ENCODE data around the gene NCKAP5.

DNA sequence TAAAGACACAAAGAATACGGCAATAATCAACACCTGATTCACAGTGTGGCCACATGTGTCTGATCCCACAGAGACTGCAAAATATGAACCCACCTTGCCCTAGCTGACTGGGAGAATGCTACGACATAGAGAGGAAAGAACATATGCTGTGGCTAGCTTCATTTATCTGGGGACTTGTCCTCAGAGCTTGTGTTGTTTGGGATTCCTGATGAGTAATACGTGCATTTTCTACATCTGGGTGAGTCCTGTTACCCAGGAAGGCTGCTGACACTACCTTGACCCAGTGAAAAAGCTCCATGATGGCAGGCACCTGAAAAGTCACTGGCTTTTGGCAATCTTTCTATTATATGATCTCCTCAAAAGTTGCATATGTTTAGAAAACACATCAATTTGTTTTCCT lies 470.6 kb downstream of the NCKAP5 start:
- TF ChIP-seq, protein P1, sequence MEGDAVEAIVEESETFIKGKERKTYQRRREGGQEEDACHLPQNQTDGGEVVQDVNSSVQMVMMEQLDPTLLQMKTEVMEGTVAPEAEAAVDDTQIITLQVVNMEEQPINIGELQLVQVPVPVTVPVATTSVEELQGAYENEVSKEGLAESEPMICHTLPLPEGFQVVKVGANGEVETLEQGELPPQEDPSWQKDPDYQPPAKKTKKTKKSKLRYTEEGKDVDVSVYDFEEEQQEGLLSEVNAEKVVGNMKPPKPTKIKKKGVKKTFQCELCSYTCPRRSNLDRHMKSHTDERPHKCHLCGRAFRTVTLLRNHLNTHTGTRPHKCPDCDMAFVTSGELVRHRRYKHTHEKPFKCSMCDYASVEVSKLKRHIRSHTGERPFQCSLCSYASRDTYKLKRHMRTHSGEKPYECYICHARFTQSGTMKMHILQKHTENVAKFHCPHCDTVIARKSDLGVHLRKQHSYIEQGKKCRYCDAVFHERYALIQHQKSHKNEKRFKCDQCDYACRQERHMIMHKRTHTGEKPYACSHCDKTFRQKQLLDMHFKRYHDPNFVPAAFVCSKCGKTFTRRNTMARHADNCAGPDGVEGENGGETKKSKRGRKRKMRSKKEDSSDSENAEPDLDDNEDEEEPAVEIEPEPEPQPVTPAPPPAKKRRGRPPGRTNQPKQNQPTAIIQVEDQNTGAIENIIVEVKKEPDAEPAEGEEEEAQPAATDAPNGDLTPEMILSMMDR (IDR thresholded peaks at IDR 0.05): no peak
- TF ChIP-seq POLR2A (IDR thresholded peaks at IDR 0.05) (no peak), POLR2AphosphoS5 (IDR thresholded peaks at IDR 0.05; ENCODE audit: insufficient read depth in 1 of 2, low read depth in 1 of 2) (no peak)

Measured in vagina (tissue), 2 donors.